Stimulated activated naive CD8-positive, alpha-beta T cell treated with anti-CD3 and anti-CD28 coated beads, Interleukin-15, Interleukin-2, amounts not matched to agents 100 ng/mL and 50 ng/mL, for 24 hours (primary cell): ENCODE measurements around the gene RERG.

Experiments used
- H3K27ac Mint-ChIP-seq: one replicate; pipeline ENCODE4 v1.8.0; 2021; ENCODE audit warnings: mild to moderate bottlenecking, mixed read lengths
- H3K27me3 Mint-ChIP-seq: one replicate; pipeline ENCODE4 v1.8.0; 2021; ENCODE audit warnings: mixed read lengths
- H3K36me3 Mint-ChIP-seq: one replicate; pipeline ENCODE4 v1.8.0; 2021; ENCODE audit warnings: low read depth, mixed read lengths
- H3K4me1 Mint-ChIP-seq: one replicate; pipeline ENCODE4 v1.8.0; 2021; ENCODE audit warnings: low read depth, mixed read lengths
- H3K4me3 Mint-ChIP-seq: one replicate; pipeline ENCODE4 v1.8.0; 2021; ENCODE audit warnings: mild to moderate bottlenecking, mixed read lengths
- H3K9me3 Mint-ChIP-seq: one replicate; pipeline ENCODE4 v1.8.0; 2021; ENCODE audit warnings: mixed read lengths

Gene RERG

DNA sequence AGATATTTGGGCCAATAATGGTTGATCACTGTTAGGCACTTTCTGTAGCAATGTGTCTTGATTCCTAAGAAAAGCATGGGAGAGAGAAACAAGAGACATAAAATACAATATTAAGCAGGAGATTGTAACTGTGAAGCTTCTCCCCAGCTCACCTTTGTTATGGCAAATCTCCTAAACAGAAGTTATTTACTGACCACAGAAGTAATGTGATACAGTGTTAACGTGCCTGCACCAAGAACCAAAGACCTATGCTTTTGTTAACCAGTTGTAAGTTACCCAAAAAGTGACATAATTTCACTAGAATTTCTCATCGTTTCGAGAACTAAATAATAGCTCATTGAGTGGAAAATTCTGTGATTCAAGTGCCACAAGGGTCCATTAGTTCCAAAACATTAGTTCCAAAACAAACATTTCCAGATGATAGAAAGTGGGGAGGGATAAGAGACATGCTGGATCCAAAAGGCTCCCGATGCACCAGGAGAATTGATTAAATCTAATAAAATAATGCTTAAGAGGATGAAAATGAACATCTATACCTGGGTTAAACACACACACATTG is 14.3 kb downstream of the RERG start:
- no peaks in the 10 kb centered on the region for H3K36me3 Mint-ChIP-seq
- peaks cover 4% of the 10 kb centered on the region for H3K9me3 Mint-ChIP-seq
- H3K27ac Mint-ChIP-seq, result no peak overlapping the region
- H3K27me3 Mint-ChIP-seq, result peaks cover 32% of the 10 kb centered on the region
- H3K4me3 Mint-ChIP-seq, result no peak overlapping the region
- no peaks in the 10 kb centered on the region for H3K4me1 Mint-ChIP-seq

GRCh38 chr12:15206338-15206737 is 14.9 kb downstream of the RERG start:
- no peaks in the 10 kb centered on the region for H3K36me3 Mint-ChIP-seq
- H3K4me1 Mint-ChIP-seq, result no peaks in the 10 kb centered on the region
- no peak overlapping the region for H3K4me3 Mint-ChIP-seq
- peaks cover 4% of the 10 kb centered on the region for H3K9me3 Mint-ChIP-seq
- H3K27ac Mint-ChIP-seq, result no peak overlapping the region
- peaks cover 29% of the 10 kb centered on the region for H3K27me3 Mint-ChIP-seq

- H3K36me3 Mint-ChIP-seq, result no peaks in the 10 kb centered on the region
- H3K4me1 Mint-ChIP-seq, result no peaks in the 10 kb centered on the region
- no peak overlapping the region for H3K27ac Mint-ChIP-seq
- H3K9me3 Mint-ChIP-seq, result peaks cover 4% of the 10 kb centered on the region
- no peak overlapping the region for H3K4me3 Mint-ChIP-seq
- H3K27me3 Mint-ChIP-seq, result peaks cover 27% of the 10 kb centered on the region
These were observed 15.7 kb downstream of the RERG start for GRCh38 chr12:15205341-15206010.

GRCh38 chr12:15201456-15201855 is 19.8 kb downstream of the RERG start:
- Mint-ChIP-seq H3K4me1 (no peaks in the 10 kb centered on the region), H3K9me3 (peaks cover 4% of the 10 kb centered on the region), H3K27me3 (peaks cover 15% of the 10 kb centered on the region), H3K4me3 (no peak overlapping the region), H3K36me3 (no peaks in the 10 kb centered on the region), H3K27ac (no peak overlapping the region)

- Mint-ChIP-seq H3K36me3 (no peaks in the 10 kb centered on the region), H3K27me3 (peaks cover 15% of the 10 kb centered on the region), H3K4me1 (no peaks in the 10 kb centered on the region), H3K9me3 (peaks cover 4% of the 10 kb centered on the region), H3K27ac (no peak overlapping the region), H3K4me3 (no peak overlapping the region)
These were observed 20.2 kb downstream of the RERG start for GRCh38 chr12:15201056-15201455.

- Mint-ChIP-seq H3K27ac (no peak overlapping the region), H3K9me3 (peaks cover 4% of the 10 kb centered on the region), H3K36me3 (no peaks in the 10 kb centered on the region), H3K4me3 (no peak overlapping the region), H3K4me1 (no peaks in the 10 kb centered on the region), H3K27me3 (peaks cover 15% of the 10 kb centered on the region)
These were observed 20.6 kb downstream of the RERG start for GRCh38 chr12:15200641-15201040.

- H3K4me3 Mint-ChIP-seq, result no peak overlapping the region
- no peaks in the 10 kb centered on the region for H3K4me1 Mint-ChIP-seq
- peaks cover 15% of the 10 kb centered on the region for H3K27me3 Mint-ChIP-seq
- H3K36me3 Mint-ChIP-seq, result no peaks in the 10 kb centered on the region
- no peak overlapping the region for H3K27ac Mint-ChIP-seq
- H3K9me3 Mint-ChIP-seq, result peaks cover 4% of the 10 kb centered on the region
These were observed 21.3 kb downstream of the RERG start for GRCh38 chr12:15199930-15200329.

DNA sequence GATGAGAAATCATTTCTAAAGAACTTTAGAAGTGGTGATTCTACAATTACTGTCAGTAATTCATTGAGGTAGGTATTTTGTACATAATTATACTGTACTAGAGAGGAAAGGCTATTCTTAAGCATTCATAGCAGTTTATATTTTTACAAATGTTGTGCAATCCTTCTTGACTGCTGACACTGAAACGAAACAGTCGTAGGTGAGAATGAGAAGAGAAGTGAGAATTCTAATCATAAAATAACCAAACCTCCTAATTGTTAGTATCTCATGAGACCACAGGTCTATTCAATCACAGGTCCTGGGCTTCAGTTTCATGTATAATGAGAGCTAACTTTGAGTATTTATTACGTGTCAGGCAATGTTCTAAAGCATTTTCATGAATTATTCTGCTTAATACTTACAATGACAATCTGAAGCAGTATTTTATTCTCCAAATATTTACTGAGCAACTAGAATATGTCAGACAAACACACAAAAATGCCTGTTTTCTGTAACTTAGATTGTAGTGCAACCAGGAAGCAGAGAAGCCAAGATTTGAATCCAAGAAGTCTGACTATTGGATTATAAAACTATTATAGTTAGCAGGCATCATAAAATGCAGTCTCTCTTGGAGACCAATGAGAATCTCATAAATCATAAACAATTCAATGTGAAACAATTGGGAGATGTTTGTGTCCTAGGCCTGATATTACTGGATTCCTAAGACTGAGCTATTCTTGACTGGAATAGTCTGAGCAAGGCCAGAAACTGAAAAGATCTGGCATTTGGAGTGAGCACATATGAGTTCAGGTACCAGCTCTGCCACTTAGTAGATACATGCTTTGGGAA is 24.3 kb downstream of the RERG start:
- H3K4me3 Mint-ChIP-seq, result no peak overlapping the region
- no peak overlapping the region for H3K27ac Mint-ChIP-seq
- H3K4me1 Mint-ChIP-seq, result no peaks in the 10 kb centered on the region
- peaks cover 26% of the 10 kb centered on the region for H3K27me3 Mint-ChIP-seq
- no peaks in the 10 kb centered on the region for H3K36me3 Mint-ChIP-seq
- H3K9me3 Mint-ChIP-seq, result no peaks in the 10 kb centered on the region

GRCh38 chr12:15196221-15196620 is 25.0 kb downstream of the RERG start:
- H3K36me3 Mint-ChIP-seq, result no peaks in the 10 kb centered on the region
- no peaks in the 10 kb centered on the region for H3K9me3 Mint-ChIP-seq
- no peak overlapping the region for H3K4me3 Mint-ChIP-seq
- peaks cover 26% of the 10 kb centered on the region for H3K27me3 Mint-ChIP-seq
- no peak overlapping the region for H3K27ac Mint-ChIP-seq
- no peaks in the 10 kb centered on the region for H3K4me1 Mint-ChIP-seq

GRCh38 chr12:15194456-15195368 is 26.5 kb downstream of the RERG start:
- no peaks in the 10 kb centered on the region for H3K4me1 Mint-ChIP-seq
- no peaks in the 10 kb centered on the region for H3K36me3 Mint-ChIP-seq
- no peak overlapping the region for H3K4me3 Mint-ChIP-seq
- no peaks in the 10 kb centered on the region for H3K9me3 Mint-ChIP-seq
- H3K27me3 Mint-ChIP-seq, result peaks cover 22% of the 10 kb centered on the region
- no peak overlapping the region for H3K27ac Mint-ChIP-seq

- no peak overlapping the region for H3K27ac Mint-ChIP-seq
- no peaks in the 10 kb centered on the region for H3K36me3 Mint-ChIP-seq
- no peaks in the 10 kb centered on the region for H3K4me1 Mint-ChIP-seq
- H3K27me3 Mint-ChIP-seq, result peaks cover 18% of the 10 kb centered on the region
- no peaks in the 10 kb centered on the region for H3K9me3 Mint-ChIP-seq
- no peak overlapping the region for H3K4me3 Mint-ChIP-seq
These were observed 27.3 kb downstream of the RERG start for GRCh38 chr12:15193946-15194345.

GRCh38 chr12:15192720-15193119 is 28.5 kb downstream of the RERG start:
- peaks cover 15% of the 10 kb centered on the region for H3K27me3 Mint-ChIP-seq
- no peak overlapping the region for H3K27ac Mint-ChIP-seq
- H3K4me1 Mint-ChIP-seq, result no peaks in the 10 kb centered on the region
- H3K4me3 Mint-ChIP-seq, result no peak overlapping the region
- no peaks in the 10 kb centered on the region for H3K9me3 Mint-ChIP-seq
- H3K36me3 Mint-ChIP-seq, result no peaks in the 10 kb centered on the region

- no peaks in the 10 kb centered on the region for H3K4me1 Mint-ChIP-seq
- H3K36me3 Mint-ChIP-seq, result no peaks in the 10 kb centered on the region
- no peak overlapping the region for H3K4me3 Mint-ChIP-seq
- no peak overlapping the region for H3K27ac Mint-ChIP-seq
- peaks cover 3% of the 10 kb centered on the region for H3K27me3 Mint-ChIP-seq
- no peaks in the 10 kb centered on the region for H3K9me3 Mint-ChIP-seq
These were observed 33.1 kb downstream of the RERG start for GRCh38 chr12:15188127-15188526.

DNA sequence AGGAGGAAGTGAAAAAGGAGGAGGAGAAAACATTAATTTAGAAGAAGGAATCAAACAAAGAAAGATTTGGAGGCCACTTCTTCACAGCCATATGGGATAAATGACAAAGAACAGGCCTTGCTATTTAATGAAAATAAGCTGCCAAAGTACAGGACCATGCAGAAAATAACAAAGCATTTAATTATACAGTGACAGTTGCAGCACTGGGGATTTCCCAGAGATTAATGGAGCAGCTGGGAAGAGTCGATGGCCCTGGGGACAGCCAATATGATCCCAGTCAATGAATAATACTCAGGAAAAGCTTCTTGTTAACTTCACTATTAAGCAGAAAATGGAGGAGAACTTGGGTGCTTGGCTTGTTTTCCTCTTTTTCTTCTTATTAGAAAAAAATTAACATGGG is 34.6 kb downstream of the RERG start:
- Mint-ChIP-seq H3K4me3 (no peak overlapping the region), H3K27ac (no peak overlapping the region), H3K4me1 (no peaks in the 10 kb centered on the region), H3K36me3 (no peaks in the 10 kb centered on the region), H3K9me3 (no peaks in the 10 kb centered on the region), H3K27me3 (no peaks in the 10 kb centered on the region)

DNA sequence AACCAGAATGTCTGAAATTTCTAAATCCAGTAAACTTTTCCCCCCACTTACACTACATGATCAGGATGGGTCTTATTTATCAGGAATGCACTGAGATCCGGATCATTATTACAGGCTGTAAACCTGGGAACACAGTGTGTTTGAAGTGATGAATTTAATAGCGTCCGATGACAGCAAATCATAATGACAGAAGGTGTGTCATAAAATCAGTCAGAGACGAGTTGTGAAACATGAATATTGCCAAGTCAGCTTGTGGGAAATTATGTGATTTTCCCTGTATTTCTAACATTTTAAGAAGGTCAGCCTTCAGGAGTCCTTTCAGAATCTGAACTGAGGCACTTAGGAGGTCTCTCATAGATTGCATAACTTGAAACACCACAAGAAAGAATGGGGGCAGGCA is 36.7 kb downstream of the RERG start:
- H3K27ac Mint-ChIP-seq, result no peak overlapping the region
- no peaks in the 10 kb centered on the region for H3K36me3 Mint-ChIP-seq
- H3K9me3 Mint-ChIP-seq, result no peaks in the 10 kb centered on the region
- H3K4me1 Mint-ChIP-seq, result no peaks in the 10 kb centered on the region
- no peak overlapping the region for H3K4me3 Mint-ChIP-seq
- H3K27me3 Mint-ChIP-seq, result no peaks in the 10 kb centered on the region
